ENCODE data around the gene LCLAT1.

Gene LCLAT1

DNA sequence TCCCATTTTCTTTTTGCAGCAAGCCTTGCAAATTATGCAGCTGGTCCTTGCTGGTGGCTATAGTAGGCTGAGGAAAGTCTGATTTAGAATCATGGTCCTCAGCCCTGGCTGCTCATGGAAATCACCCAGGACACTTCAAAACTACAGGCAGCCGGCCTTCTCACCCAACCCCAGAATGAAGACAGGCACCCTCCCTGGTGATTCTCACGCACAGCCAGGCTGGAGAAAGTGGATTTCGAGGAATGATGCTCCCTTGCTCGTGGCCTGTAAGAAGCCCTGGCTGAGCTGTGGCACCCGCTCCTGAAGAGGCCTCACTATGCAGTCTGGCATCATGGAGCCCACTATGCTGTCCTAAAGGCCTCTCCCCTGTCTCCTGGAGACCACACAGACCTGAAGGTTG lies 202.8 kb downstream of the LCLAT1 start:
- DNase-seq = no peak

DNA sequence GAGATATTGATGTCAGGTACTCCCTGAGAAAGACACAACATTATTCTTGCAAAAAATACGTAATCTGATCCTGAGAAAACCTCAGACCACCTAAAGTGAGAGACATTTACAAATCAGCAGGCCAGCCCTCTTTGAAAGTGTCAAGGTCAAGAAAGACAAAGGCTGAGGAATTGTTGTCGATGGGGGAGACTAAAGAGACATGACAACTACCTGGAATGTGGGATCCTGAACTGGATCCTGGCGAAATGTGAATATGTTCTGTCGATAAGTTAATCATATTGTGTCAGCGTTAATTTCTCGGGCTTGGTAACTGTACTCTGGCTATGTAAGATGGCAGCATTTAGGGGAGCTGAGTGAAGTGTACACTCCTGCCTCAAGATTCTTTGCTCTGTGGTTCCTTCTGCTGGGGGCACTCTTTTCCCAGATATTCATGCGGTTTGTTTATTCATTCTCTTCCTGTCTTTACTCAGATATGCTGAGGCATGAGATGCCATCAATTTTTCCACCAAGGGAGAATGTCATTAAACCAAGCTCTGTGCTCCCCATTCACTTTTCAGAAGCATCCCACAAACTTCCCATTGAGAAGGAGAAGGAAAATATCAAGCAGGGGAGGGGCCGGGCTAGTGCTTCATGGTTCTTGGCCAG lies 205.3 kb downstream of the LCLAT1 start:
- no peak for DNase-seq

GRCh38 chr2:30653847-30654246 lies 206.8 kb downstream of the LCLAT1 start:
- no peak for DNase-seq

- no peak for DNase-seq
These were observed 207.4 kb downstream of the LCLAT1 start for GRCh38 chr2:30654404-30654803.

DNA sequence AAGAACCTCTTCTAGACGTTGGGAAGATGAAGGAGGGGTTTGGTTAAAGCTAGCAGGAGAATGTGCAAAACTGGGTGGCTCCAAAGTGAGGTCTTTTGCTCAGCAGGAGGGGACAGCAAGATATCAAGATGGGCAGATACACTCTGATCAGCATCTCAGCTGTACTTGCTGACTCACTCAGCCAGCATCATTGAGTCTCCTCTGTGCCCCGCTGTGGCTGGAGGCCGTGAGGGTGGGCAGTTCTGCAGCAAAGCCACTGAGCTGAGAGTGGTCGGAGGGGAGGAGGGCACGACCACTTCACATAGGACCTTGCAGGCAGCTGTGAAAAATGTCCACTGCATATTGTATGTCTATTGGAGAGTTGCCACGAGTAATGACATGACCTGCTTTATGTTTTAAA lies 208.2 kb downstream of the LCLAT1 start:
- DNase-seq = no peak

- DNase-seq = no peak
These were observed 208.6 kb downstream of the LCLAT1 start for GRCh38 chr2:30655660-30656059.

GRCh38 chr2:30656079-30656478 lies 209.0 kb downstream of the LCLAT1 start:
- no peak for DNase-seq

DNA sequence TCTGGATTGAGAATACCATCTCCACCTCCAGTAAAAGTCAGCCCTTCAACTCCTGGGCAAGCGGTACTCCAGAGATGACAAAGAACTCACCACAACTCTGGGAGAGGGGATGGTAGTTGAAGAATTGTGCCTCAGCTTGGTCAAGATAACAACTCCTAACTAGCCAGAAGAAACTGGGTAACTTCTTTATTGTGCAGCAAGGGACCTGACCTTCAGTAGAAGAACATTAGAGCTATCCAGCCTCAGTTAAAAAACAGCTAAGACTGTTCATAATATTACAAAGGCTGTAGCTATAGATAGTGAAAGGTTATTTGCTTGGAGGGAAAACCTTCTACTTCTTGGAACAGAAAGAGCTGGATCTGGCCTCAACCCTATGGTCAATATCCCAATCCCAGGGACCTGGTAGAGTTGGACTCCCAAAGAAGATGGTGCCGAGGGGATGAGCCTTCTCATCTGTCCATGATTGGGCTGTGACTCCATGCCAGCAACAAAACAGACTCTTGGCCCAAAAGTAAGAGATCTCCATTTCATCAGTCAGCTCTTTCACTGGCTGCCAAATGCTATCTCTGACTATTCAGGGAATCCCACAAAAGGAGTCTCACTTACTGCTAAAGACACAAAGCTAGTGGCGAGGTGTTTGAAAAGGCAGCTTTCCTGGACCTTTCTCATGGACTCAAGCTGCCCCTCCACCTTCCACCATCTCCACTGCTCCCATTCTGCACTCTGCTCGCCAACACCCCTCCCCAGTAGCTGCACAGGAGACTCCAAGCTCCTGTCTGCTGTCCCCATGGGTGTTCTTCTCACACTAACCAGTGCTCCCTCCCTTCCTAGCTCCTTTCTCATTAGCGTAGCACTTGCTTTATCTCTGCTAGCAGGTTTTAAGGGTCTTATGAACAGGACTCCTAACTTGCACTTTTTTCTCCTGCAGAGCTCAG lies 214.4 kb downstream of the LCLAT1 start:
- DNase-seq = no peak

DNA sequence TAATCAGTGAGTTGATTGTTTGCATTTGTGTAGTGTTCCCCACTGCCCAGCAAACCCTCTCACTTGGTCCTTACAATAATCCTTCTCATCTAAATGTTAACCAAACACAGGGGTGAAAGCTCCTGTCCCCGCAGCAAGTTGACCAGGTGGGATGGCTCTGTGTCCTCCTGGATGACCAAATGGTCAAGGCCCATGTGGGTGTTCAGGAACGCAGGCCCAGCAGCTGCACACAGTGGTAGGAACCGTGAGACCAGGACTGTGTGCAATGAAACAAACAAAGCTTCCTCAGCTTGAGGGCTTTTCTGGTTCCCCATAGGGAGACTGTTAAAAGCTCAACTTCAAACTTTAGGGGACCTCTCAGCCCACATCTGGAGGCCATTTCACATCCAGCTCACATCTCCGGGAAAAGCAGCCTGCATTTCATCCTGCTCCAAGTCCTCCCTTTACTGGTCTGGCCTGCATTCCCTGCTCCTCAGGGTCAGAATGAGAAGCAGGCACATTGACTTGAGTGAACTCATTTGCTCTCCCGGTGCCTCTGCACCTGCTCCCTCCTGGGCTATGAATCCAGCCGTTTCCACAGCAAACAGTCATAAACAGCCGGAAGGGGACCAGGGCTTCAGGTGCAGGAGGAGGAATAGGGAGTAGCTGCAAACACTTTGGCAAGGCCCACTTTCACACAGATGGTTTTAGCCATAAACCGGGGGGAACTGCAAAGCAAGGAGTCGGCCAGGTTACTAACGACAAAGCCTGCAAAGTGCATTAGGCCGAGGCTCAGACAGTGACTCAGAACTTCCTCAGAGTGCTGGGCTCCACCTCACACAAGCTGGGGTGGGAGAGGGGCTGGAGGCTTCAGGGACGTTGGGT lies 215.5 kb downstream of the LCLAT1 start:
- no peak for DNase-seq

DNA sequence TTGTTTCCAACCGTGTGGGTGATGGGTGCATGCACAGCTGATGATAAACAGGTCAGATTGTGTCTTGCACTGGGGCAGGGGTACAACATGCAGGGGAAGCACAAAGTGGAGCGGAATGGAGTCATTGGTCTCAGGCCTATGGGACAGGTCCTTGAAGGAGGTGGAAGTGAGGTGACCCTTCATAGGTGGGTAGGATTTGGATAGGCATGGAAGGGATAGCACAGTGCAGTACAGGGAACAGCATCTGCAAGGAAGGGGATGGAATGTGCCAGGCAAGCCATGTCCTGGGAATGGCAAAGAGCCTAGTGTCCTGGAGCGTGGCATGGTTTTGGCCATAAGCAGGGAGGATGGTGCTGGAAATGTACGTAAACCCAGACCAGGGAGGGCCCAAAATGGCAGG lies 216.3 kb downstream of the LCLAT1 start:
- DNase-seq = no peak

- DNase-seq = no peak
These were observed 216.8 kb downstream of the LCLAT1 start for GRCh38 chr2:30663806-30664205.

GRCh38 chr2:30664761-30665358 lies 217.8 kb downstream of the LCLAT1 start:
- DNase-seq = no peak

GRCh38 chr2:30665761-30666265 lies 218.8 kb downstream of the LCLAT1 start:
- no peak for DNase-seq

DNA sequence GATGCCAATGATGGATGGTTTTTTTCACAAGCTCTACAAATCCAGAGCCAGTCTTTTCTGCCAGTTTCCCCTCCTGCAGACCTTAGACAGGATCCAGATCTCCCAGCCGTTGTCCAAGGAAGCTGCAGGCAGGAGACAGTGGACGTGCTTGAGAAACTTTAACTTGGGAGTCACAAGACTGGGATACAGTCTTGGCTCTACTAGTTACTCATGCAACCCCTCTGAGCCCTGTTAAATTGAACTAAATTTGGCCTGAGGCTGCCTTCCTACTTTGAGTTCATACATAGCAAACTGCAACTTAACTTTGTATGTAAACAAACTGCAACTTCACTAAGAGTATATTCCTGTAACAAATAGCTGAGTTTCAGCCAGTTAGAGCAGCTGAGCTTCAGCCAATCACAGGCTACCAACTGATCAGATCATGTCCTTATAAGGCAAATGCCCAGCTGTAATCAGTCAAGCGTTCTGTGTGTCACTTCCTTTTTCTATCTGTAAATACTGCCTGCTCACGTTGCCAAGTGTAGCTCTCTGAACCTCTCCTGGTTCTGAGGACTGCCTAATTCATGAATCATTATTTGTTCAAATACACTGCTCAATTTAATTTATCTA lies 219.3 kb downstream of the LCLAT1 start:
- DNase-seq = no peak

DNA sequence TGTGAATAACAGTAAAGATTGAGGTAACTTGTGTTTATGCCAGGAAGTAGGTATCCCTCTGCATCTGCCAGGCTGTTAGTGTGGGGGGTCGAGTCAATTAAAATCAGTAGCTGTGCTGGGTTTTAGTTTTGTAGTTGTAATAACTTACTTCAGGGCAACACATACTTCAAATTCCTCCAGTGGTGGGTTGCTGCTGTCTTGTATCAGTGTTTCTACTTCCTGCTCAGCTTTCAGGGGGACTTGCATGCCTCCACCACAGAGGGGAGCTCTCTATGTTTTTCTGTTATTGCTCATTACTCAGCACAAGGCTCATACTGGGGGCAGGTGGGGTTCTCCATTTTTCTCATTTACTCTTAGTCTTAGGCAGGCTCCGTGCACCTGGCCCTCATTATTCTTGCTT lies 223.4 kb downstream of the LCLAT1 start:
- DNase-seq = no peak

- DNase-seq = no peak
These were observed 226.1 kb downstream of the LCLAT1 start for GRCh38 chr2:30673127-30673526.

- DNase-seq = no peak
These were observed 228.7 kb downstream of the LCLAT1 start for GRCh38 chr2:30675758-30676157.

- DNase-seq = no peak
These were observed 230.2 kb downstream of the LCLAT1 start for GRCh38 chr2:30677231-30677630.

DNA sequence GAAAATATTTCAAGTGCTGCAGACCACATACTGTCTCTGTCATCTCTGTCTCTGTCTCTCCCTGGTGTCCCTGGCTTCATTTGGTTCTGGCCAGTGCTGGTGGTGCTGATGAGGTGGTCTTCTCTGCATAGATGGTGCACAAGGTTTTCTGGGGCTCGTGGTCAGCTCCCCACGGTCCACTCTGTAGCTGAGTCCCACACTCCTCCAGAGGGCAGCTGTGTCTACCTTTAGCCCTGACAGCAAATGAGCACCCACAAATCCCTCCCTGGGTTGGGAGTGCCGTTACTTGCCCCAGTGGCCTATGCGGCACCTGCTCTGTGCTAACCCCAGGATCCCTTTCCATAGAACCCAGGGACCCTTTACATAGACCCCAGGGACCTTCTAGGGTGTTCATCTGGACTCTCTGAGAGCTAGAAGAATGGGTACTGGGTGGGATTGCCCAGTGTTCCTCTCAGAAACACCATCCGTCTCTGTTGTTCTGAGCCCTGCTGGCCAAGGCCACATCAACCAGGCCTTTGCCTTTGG lies 230.9 kb downstream of the LCLAT1 start:
- no peak for DNase-seq

GRCh38 chr2:30678410-30679137 lies 231.5 kb downstream of the LCLAT1 start:
- DNase-seq = no peak

- DNase-seq = no peak
These were observed 232.5 kb downstream of the LCLAT1 start for GRCh38 chr2:30679426-30680088.

Data from activated CD4-positive, alpha-beta T cell treated with anti-CD3 and anti-CD28 coated beads for 1 hour (primary cell).